ENCODE results near the gene MYH1.

DNA sequence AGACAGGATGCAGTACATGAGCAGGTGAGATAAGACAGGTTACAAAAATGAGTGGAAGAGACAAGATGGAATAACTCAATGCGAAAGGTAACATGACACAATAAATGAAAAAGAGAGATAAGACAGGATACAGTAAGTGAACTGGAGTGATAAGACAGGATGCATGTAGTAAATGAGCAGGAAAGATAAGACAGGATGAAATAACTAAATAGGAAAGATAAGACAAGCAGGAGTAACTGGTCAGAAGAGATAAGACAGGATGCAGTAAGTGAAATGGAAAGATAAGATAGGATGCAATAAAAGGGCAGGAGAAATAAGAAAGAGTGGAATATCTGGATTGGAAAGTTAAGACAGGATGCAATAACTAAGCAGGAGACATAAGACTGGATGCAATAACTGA is 40.6 kb downstream of the MYH1 start:
- TF ChIP-seq, protein P1, sequence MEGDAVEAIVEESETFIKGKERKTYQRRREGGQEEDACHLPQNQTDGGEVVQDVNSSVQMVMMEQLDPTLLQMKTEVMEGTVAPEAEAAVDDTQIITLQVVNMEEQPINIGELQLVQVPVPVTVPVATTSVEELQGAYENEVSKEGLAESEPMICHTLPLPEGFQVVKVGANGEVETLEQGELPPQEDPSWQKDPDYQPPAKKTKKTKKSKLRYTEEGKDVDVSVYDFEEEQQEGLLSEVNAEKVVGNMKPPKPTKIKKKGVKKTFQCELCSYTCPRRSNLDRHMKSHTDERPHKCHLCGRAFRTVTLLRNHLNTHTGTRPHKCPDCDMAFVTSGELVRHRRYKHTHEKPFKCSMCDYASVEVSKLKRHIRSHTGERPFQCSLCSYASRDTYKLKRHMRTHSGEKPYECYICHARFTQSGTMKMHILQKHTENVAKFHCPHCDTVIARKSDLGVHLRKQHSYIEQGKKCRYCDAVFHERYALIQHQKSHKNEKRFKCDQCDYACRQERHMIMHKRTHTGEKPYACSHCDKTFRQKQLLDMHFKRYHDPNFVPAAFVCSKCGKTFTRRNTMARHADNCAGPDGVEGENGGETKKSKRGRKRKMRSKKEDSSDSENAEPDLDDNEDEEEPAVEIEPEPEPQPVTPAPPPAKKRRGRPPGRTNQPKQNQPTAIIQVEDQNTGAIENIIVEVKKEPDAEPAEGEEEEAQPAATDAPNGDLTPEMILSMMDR (conservative IDR thresholded peaks at IDR 0.05; ENCODE audit: low read depth, low read length): no peak
- TF ChIP-seq EZH2 (IDR thresholded peaks at IDR 0.05; ENCODE audit: low read length, unreplicated experiment) (no peak), EZH2phosphoT487 (IDR thresholded peaks at IDR 0.05; ENCODE audit: borderline replicate concordance, low read length) (no peak)
